Measurements from ENCODE around the gene PIGU.

DNA sequence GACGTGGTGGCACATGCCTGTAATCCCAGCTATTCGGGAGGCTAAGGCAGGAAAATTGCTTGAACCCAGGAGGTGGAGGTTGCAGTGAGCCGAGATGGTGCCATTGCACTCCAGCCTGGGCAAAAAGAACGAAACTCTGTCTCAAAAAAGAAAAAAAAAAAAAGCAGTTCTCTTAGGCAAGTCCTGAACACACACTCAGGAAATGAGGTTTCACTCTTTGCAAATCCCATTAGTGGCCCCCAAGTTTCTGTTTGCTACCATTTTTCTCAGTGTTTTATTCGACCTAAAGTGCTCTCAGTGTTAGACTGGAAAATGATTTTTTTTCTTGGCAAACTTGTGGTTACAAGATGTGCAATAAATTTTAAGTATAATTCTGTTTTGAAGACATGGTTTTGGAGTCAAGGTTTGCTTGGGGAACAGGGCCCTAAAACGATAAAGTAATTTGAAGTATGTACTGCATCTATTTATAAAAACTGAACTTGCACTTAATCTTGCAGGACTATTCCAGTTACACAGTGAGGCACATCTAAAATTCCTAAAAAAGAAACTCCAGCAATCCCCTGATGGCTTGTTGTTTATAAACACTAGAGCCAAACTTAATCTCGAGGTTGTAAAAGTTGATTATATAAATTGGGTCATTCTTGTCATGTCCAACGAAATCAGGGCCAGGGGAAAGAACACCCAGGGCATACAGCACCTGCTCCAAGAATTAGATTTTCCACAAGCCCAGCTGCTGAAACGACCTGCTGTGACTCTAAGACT lies 75.8 kb downstream of the PIGU start:
- TF ChIP-seq SP1 (IDR thresholded peaks at IDR 0.05; ENCODE audit: low read depth) (no peak), EZH2 (IDR thresholded peaks at IDR 0.05) (no peak), EZH2phosphoT487 (IDR thresholded peaks at IDR 0.05; ENCODE audit: borderline replicate concordance) (no peak), POLR2A (IDR thresholded peaks at IDR 0.05; ENCODE audit: borderline replicate concordance, extremely low read depth, insufficient read depth, insufficient read length) (no peak)
- TF ChIP-seq, protein P1, sequence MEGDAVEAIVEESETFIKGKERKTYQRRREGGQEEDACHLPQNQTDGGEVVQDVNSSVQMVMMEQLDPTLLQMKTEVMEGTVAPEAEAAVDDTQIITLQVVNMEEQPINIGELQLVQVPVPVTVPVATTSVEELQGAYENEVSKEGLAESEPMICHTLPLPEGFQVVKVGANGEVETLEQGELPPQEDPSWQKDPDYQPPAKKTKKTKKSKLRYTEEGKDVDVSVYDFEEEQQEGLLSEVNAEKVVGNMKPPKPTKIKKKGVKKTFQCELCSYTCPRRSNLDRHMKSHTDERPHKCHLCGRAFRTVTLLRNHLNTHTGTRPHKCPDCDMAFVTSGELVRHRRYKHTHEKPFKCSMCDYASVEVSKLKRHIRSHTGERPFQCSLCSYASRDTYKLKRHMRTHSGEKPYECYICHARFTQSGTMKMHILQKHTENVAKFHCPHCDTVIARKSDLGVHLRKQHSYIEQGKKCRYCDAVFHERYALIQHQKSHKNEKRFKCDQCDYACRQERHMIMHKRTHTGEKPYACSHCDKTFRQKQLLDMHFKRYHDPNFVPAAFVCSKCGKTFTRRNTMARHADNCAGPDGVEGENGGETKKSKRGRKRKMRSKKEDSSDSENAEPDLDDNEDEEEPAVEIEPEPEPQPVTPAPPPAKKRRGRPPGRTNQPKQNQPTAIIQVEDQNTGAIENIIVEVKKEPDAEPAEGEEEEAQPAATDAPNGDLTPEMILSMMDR (IDR thresholded peaks at IDR 0.05 in 2 of 3, conservative IDR thresholded peaks at IDR 0.05 in 1 of 3; ENCODE audit: borderline replicate concordance in 1 of 3, insufficient read depth in 1 of 3, low read depth in 2 of 3, low read length in 2 of 3): no peak
- TF ChIP-seq, protein P2, sequence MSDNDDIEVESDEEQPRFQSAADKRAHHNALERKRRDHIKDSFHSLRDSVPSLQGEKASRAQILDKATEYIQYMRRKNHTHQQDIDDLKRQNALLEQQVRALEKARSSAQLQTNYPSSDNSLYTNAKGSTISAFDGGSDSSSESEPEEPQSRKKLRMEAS (IDR thresholded peaks at IDR 0.05): no peak
